ENCODE results near the gene TMEM234.

Gene TMEM234

GRCh38 chr1:32201011-32201855 is 20.9 kb downstream of the TMEM234 start:
- Histone ChIP-seq H3K4me2 (ENCODE audit: low read length, poor library complexity, severe bottlenecking) (peak overlapping the region; percentile 89), H4K91ac (ENCODE audit: low read length) (peak overlapping the region; percentile 48), H3K9me3 (ENCODE audit: control insufficient read depth, low read length) (no peaks in the 10 kb centered on the region), H2BK12ac (ENCODE audit: low read length in 2 of 2) (peak overlapping the region in 1 of 2 experiments; percentile 80), H2BK15ac (ENCODE audit: low read depth, poor library complexity, severe bottlenecking) (peak overlapping the region; percentile 85), H3K4ac (ENCODE audit: low read depth in 1 of 2, low read length in 2 of 2) (peak overlapping the region; percentile 55 to 75), H2AK5ac (ENCODE audit: low read length, severe bottlenecking) (no peak overlapping the region), H4K8ac (ENCODE audit: low read length) (peak overlapping the region; percentile 29), H3K18ac (ENCODE audit: low read depth in 1 of 2, low read length in 2 of 2) (peak overlapping the region; percentile 48 to 87), H3K27me3 (ENCODE audit: control insufficient read depth in 1 of 2, insufficient read depth in 1 of 2, low read length in 2 of 2) (no peaks in the 10 kb centered on the region), H3K23ac (ENCODE audit: low read length in 2 of 2) (no peak overlapping the region), H2AFZ (ENCODE audit: low read depth, low read length) (no peak overlapping the region), H3K4me3 (ENCODE audit: insufficient read depth in 1 of 2, low read depth in 1 of 2, low read length in 2 of 2) (peak overlapping the region; percentile 69 to 84), H3K36me3 (ENCODE audit: control insufficient read depth in 1 of 2, insufficient read depth in 2 of 2, low read depth in 1 of 2, low read length in 2 of 2) (peaks cover 25 to 28% of the 10 kb centered on the region in 2 experiments), H3K79me1 (replicated peaks; ENCODE audit: low read length, poor library complexity, severe bottlenecking) (peaks cover 9% of the 10 kb centered on the region), H2BK120ac (ENCODE audit: low read depth, low read length) (peak overlapping the region; percentile 64), H2BK5ac (ENCODE audit: low read depth, low read length, poor library complexity, severe bottlenecking) (no peak overlapping the region), H3K27ac (ENCODE audit: low read length, poor library complexity, severe bottlenecking) (peak overlapping the region; percentile 77), H3K9ac (ENCODE audit: low read length) (peak overlapping the region; percentile 88), H3K14ac (ENCODE audit: low read length in 2 of 2) (no peak overlapping the region), H3K4me1 (ENCODE audit: control insufficient read depth, insufficient read depth, low read depth, low read length) (peaks cover 36% of the 10 kb centered on the region)
- DNase-seq = peak; percentile 83
- WGBS = 2% methylated on average over 22 of the region's 26 CpGs

- Histone ChIP-seq H3K27me3 (ENCODE audit: control insufficient read depth in 1 of 2, insufficient read depth in 1 of 2, low read length in 2 of 2) (no peaks in the 10 kb centered on the region), H3K9me3 (ENCODE audit: control insufficient read depth, low read length) (no peaks in the 10 kb centered on the region), H2BK12ac (ENCODE audit: low read length in 2 of 2) (peak within 1 kb of the TSS; percentile 45 to 80), H3K18ac (ENCODE audit: low read depth in 1 of 2, low read length in 2 of 2) (peak within 1 kb of the TSS; percentile 83 to 88), H3K4me2 (ENCODE audit: low read length, poor library complexity, severe bottlenecking) (peak within 1 kb of the TSS; percentile 89), H2BK5ac (ENCODE audit: low read depth, low read length, poor library complexity, severe bottlenecking) (no peak within 1 kb of the TSS), H3K79me1 (replicated peaks; ENCODE audit: low read length, poor library complexity, severe bottlenecking) (peaks cover 6% of the 10 kb centered on the region), H3K27ac (ENCODE audit: low read length, poor library complexity, severe bottlenecking) (peak within 1 kb of the TSS; percentile 77), H4K91ac (ENCODE audit: low read length) (peak within 1 kb of the TSS; percentile 47), H3K9ac (ENCODE audit: low read length) (peak within 1 kb of the TSS; percentile 88), H2BK120ac (ENCODE audit: low read depth, low read length) (peak within 1 kb of the TSS; percentile 64), H3K4me1 (ENCODE audit: control insufficient read depth, insufficient read depth, low read depth, low read length) (peaks cover 34% of the 10 kb centered on the region), H3K23ac (ENCODE audit: low read length in 2 of 2) (peak within 1 kb of the TSS in 1 of 2 experiments; percentile 14), H3K36me3 (ENCODE audit: control insufficient read depth in 1 of 2, insufficient read depth in 2 of 2, low read depth in 1 of 2, low read length in 2 of 2) (peaks cover 33 to 36% of the 10 kb centered on the region in 2 experiments), H3K4ac (ENCODE audit: low read depth in 1 of 2, low read length in 2 of 2) (peak within 1 kb of the TSS; percentile 59 to 73), H3K4me3 (ENCODE audit: insufficient read depth in 1 of 2, low read depth in 1 of 2, low read length in 2 of 2) (peak within 1 kb of the TSS; percentile 69 to 84), H2AK5ac (ENCODE audit: low read length, severe bottlenecking) (peak within 1 kb of the TSS; percentile 33), H2AFZ (ENCODE audit: low read depth, low read length) (peak within 1 kb of the TSS; percentile 59), H3K14ac (ENCODE audit: low read length in 2 of 2) (peak within 1 kb of the TSS in 1 of 2 experiments; percentile 56), H4K8ac (ENCODE audit: low read length) (peak within 1 kb of the TSS; percentile 56), H2BK15ac (ENCODE audit: low read depth, poor library complexity, severe bottlenecking) (peak within 1 kb of the TSS; percentile 85)
- DNase-seq = peak; percentile 89
- under 1% methylated on average over 30 of the region's 34 CpGs for WGBS
Measured at GRCh38 chr1:32200226-32201010, 21.7 kb downstream of the TMEM234 start, which contains the start of gene CCDC28B. Gene CCDC28B, plus strand, starts transcription at chr1:32200595. Its CDS starts 1,341 bp downstream, at chr1:32201936.

- Histone ChIP-seq H3K4ac (ENCODE audit: low read depth in 1 of 2, low read length in 2 of 2) (peak overlapping the region; percentile 46 to 66), H4K91ac (ENCODE audit: low read length) (peak overlapping the region; percentile 19), H2BK12ac (ENCODE audit: low read length in 2 of 2) (peak overlapping the region in 1 of 2 experiments; percentile 11), H3K4me3 (ENCODE audit: insufficient read depth in 1 of 2, low read depth in 1 of 2, low read length in 2 of 2) (peak overlapping the region in 1 of 2 experiments; percentile 84), H3K9ac (ENCODE audit: low read length) (peak overlapping the region; percentile 88), H2AFZ (ENCODE audit: low read depth, low read length) (no peak overlapping the region), H3K79me1 (replicated peaks; ENCODE audit: low read length, poor library complexity, severe bottlenecking) (peaks cover 6% of the 10 kb centered on the region), H4K8ac (ENCODE audit: low read length) (peak overlapping the region; percentile 12), H3K18ac (ENCODE audit: low read depth in 1 of 2, low read length in 2 of 2) (peak overlapping the region; percentile 46 to 71), H3K36me3 (ENCODE audit: control insufficient read depth in 1 of 2, insufficient read depth in 2 of 2, low read depth in 1 of 2, low read length in 2 of 2) (peaks cover 40 to 43% of the 10 kb centered on the region in 2 experiments), H3K9me3 (ENCODE audit: control insufficient read depth, low read length) (no peaks in the 10 kb centered on the region), H2BK15ac (ENCODE audit: low read depth, poor library complexity, severe bottlenecking) (no peak overlapping the region), H2BK5ac (ENCODE audit: low read depth, low read length, poor library complexity, severe bottlenecking) (no peak overlapping the region), H2AK5ac (ENCODE audit: low read length, severe bottlenecking) (peak overlapping the region; percentile 33), H3K4me1 (ENCODE audit: control insufficient read depth, insufficient read depth, low read depth, low read length) (peaks cover 30% of the 10 kb centered on the region), H3K23ac (ENCODE audit: low read length in 2 of 2) (peak overlapping the region in 1 of 2 experiments; percentile 14), H2BK120ac (ENCODE audit: low read depth, low read length) (no peak overlapping the region), H3K4me2 (ENCODE audit: low read length, poor library complexity, severe bottlenecking) (peak overlapping the region; percentile 89), H3K27me3 (ENCODE audit: control insufficient read depth in 1 of 2, insufficient read depth in 1 of 2, low read length in 2 of 2) (no peaks in the 10 kb centered on the region), H3K14ac (ENCODE audit: low read length in 2 of 2) (peak overlapping the region in 1 of 2 experiments; percentile 56), H3K27ac (ENCODE audit: low read length, poor library complexity, severe bottlenecking) (peak overlapping the region; percentile 77)
- no peak for DNase-seq
- 57% methylated on average over 5 of the region's 6 CpGs for WGBS
Measured at GRCh38 chr1:32199717-32200072, 22.5 kb downstream of the TMEM234 start.

Measured in mesenchymal stem cell (in vitro differentiated cells and primary cell).